Breast epithelium (tissue), 4 donors: ENCODE data around the gene BCO1. TPM values are rescaled to one million over a fixed set of nuclear protein-coding genes. Genes with fewer than 3 reads are reported as not detected.
A peak's percentile ranks its signal among the peaks of the same experiment; 100 is the strongest.

Source experiments
- DNase-seq, 2 donors: peaks; one replicate each; pipeline ENCODE4 v3.0.0-alpha.2; 2019; ENCODE audit warnings: low spot score in 2 of 2
- H3K27ac ChIP-seq, 2 donors: fragments of 200-600 bp; sonication (generic) in 1 of 2; one replicate each; pipeline ENCODE4 v1.5.1; 2016 to 2019; ENCODE audit warnings: mild to moderate bottlenecking in 1 of 2
- H3K27me3 ChIP-seq, 2 donors: fragments of 200-600 bp; sonication (generic) in 1 of 2; one replicate each; pipeline versions ENCODE4 v1.5.1 to v1.6.0; 2017 to 2019; ENCODE audit warnings: control low read depth in 1 of 2, mild to moderate bottlenecking in 1 of 2
- H3K36me3 ChIP-seq: fragments of 200-600 bp; one replicate; pipeline ENCODE4 v1.5.1; 2019
- H3K4me1 ChIP-seq, 2 donors: fragments of 200-600 bp; sonication (generic); one replicate each; pipeline ENCODE4 v1.5.1; 2016 to 2019; ENCODE audit warnings: control low read depth in 1 of 2
- H3K4me3 ChIP-seq, 3 donors: fragments of 200-600 bp; sonication (generic); 1 replicate in 2 of 3; 2 replicates in 1 of 3; pipeline ENCODE4 v1.5.1; 2016 to 2019; ENCODE audit warnings: mild to moderate bottlenecking in 3 of 3, moderate library complexity in 2 of 3
- H3K9me3 ChIP-seq, 2 donors: fragments of 200-600 bp; sonication (generic) in 1 of 2; one replicate each; pipeline ENCODE4 v1.5.1; 2016 to 2019; ENCODE audit warnings: control low read depth in 1 of 2
- CTCF ChIP-seq, 3 donors: fragments of 450-650 bp; IDR thresholded peaks; one replicate each; pipeline ENCODE4 v1.5.1; 2016 to 2017; ENCODE audit warnings: antibody characterized with exemption in 3 of 3, mild to moderate bottlenecking in 3 of 3, moderate library complexity in 3 of 3
- POLR2A ChIP-seq: fragments of 450-650 bp; IDR thresholded peaks from one replicate; pipeline ENCODE4 v1.6.1; 2016; ENCODE audit warnings: antibody characterized with exemption, mild to moderate bottlenecking, moderate library complexity
- POLR2AphosphoS5 ChIP-seq, 3 donors: sonication (generic); formaldehyde crosslinking; IDR thresholded peaks; one replicate each; pipeline ENCODE4 v1.6.1; 2017; ENCODE audit warnings: antibody characterized with exemption in 3 of 3
- intact Hi-C: fragments of 100-400 bp; cut with DNase I; formaldehyde crosslinking; loops from one replicate; pipeline ENCODE4 v1.15.1; 2023; ENCODE audit warnings: low total_unique reads
- total RNA-seq, 3 donors: library from RNA; depleted of rRNA; stranded (reverse); fragments of >200 nt; gene quantifications; one replicate each; pipeline ENCODE4 v1.1.0, GENCODE V29; 2016

BCO1 gene
- total RNA-seq = under 1 TPM in 1 of 3 donors, not detected in 2; 0.29 TPM

- peak within 1 kb of the TSS; percentile 23 to 54 (median 43) for H3K4me3 ChIP-seq
- no peaks in the 10 kb centered on the region for H3K9me3 ChIP-seq
- no peaks in the 10 kb centered on the region for H3K27me3 ChIP-seq
- H3K36me3 ChIP-seq = no peaks in the 10 kb centered on the region
- TF ChIP-seq CTCF (IDR thresholded peaks at IDR 0.05) (no peak), POLR2AphosphoS5 (IDR thresholded peaks at IDR 0.05) (peak in 1 of 3 donors; percentile 20)
- DNase-seq = no peak
- no peaks in the 10 kb centered on the region for H3K4me1 ChIP-seq
- H3K27ac ChIP-seq = peak within 1 kb of the TSS; percentile 59 to 80
- intact Hi-C loops = no loop called here
Observed at GRCh38 chr16:81238296-81239011, at the start of gene BCO1. Gene BCO1, plus strand, starts transcription at chr16:81238689. Its CDS starts 220 bp downstream, at chr16:81238909.

GRCh38 chr16:81189100-81189664 lies 49.3 kb upstream of the BCO1 start:
- Histone ChIP-seq H3K36me3 (no peaks in the 10 kb centered on the region), H3K27me3 (no peaks in the 10 kb centered on the region), H3K27ac (peak overlapping the region in 1 of 2 donors; percentile 49), H3K4me3 (peak overlapping the region in 1 of 3 donors; percentile 19), H3K9me3 (no peaks in the 10 kb centered on the region), H3K4me1 (no peaks in the 10 kb centered on the region)
- peak; percentile 47 to 65 for DNase-seq
- intact Hi-C loops = no loop called here
- TF ChIP-seq CTCF (IDR thresholded peaks at IDR 0.05) (no peak), POLR2AphosphoS5 (IDR thresholded peaks at IDR 0.05) (peak in 2 of 3 donors; percentile 21 to 74)

GRCh38 chr16:81190667-81191066 lies 47.8 kb upstream of the BCO1 start:
- TF ChIP-seq POLR2A (no peak), POLR2AphosphoS5 (IDR thresholded peaks at IDR 0.05) (no peak), CTCF (IDR thresholded peaks at IDR 0.05) (no peak)
- no peak overlapping the region for H3K27ac ChIP-seq
- H3K9me3 ChIP-seq = no peaks in the 10 kb centered on the region
- H3K4me1 ChIP-seq = no peaks in the 10 kb centered on the region
- H3K4me3 ChIP-seq = no peak overlapping the region
- H3K36me3 ChIP-seq = no peaks in the 10 kb centered on the region
- intact Hi-C loops = loop anchor here (1.0 kb wide), 1 partner anchor 20 kb away; no protein-coding TSS in a partner anchor
- H3K27me3 ChIP-seq = no peaks in the 10 kb centered on the region
- no peak for DNase-seq

GRCh38 chr16:81195885-81196534 lies 42.5 kb upstream of the BCO1 start:
- Histone ChIP-seq H3K36me3 (no peaks in the 10 kb centered on the region), H3K27me3 (no peaks in the 10 kb centered on the region), H3K4me1 (no peaks in the 10 kb centered on the region), H3K27ac (no peak overlapping the region), H3K4me3 (no peak overlapping the region), H3K9me3 (no peaks in the 10 kb centered on the region)
- no peak for DNase-seq
- no peak for TF ChIP-seq POLR2A
- no peak for TF ChIP-seq POLR2AphosphoS5 (IDR thresholded peaks at IDR 0.05)
- TF ChIP-seq CTCF (IDR thresholded peaks at IDR 0.05) = no peak
- intact Hi-C loops = no loop called here

GRCh38 chr16:81198635-81199034 lies 39.9 kb upstream of the BCO1 start:
- DNase-seq = no peak
- Histone ChIP-seq H3K4me1 (no peaks in the 10 kb centered on the region), H3K27ac (no peak overlapping the region), H3K36me3 (no peaks in the 10 kb centered on the region), H3K27me3 (no peaks in the 10 kb centered on the region), H3K9me3 (no peaks in the 10 kb centered on the region), H3K4me3 (no peak overlapping the region)
- no peak for TF ChIP-seq POLR2A
- intact Hi-C loops = no loop called here
